ENCODE results near the gene RAD23B.

GRCh38 chr9:107290619-107291018 is 7.5 kb downstream of the RAD23B start:
- TF ChIP-seq CTCF (IDR thresholded peaks at IDR 0.05) (no peak), POLR2A (IDR thresholded peaks at IDR 0.05) (no peak)

Data from right lobe of liver (tissue), 4 donors.